Measurements from ENCODE around the gene ORAI2.
"Not testable (repeated sequence)": the region's sequence is repeated elsewhere in the genome, so short reads cannot be mapped to it uniquely, and the experiment has no call there.

The ORAI2 gene

GRCh38 chr7:102400360-102400759 is 33.0 kb upstream of the ORAI2 start:
- Histone ChIP-seq H3K27me3 (ENCODE audit: insufficient read depth, low read length) (no peaks in the 10 kb centered on the region), H3K79me2 (ENCODE audit: control insufficient read depth, insufficient read depth, low read length, unreplicated experiment) (peaks cover 13% of the 10 kb centered on the region), H3K36me3 (ENCODE audit: insufficient read depth, low read length) (peaks cover 7% of the 10 kb centered on the region; the same call in 1 of the 2 replicates), H2AFZ (ENCODE audit: low read length, unreplicated experiment) (no peak overlapping the region), H3K4me3 (ENCODE audit: low read depth, low read length) (no peak overlapping the region), H3K27ac (ENCODE audit: low read depth, low read length) (no peak overlapping the region), H3K4me1 (ENCODE audit: control insufficient read depth, insufficient read depth, low read length, unreplicated experiment) (no peaks in the 10 kb centered on the region)

DNA sequence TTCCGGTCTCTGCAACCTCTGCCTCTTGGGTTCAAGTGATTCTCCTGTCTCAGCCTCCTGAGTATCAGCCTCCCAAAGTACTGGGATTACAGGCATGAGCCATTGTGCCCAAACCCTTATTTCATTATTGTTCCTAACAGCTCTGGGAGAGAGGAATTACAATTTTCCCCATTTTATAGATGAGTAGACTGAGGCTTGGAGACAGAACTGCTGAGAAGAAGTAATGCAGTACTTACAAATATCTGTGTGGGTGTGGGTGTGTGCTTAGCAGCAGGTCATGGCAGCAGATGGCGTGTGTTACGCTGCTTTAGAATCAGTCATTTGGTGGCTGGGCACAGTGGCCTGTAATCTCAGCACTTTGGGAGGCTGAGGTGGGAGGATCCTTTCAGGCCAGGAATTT is 29.8 kb upstream of the ORAI2 start:
- no peak overlapping the region for H2AFZ ChIP-seq (ENCODE audit: low read length, unreplicated experiment)
- H3K4me3 ChIP-seq (ENCODE audit: low read depth, low read length): no peak overlapping the region
- H3K36me3 ChIP-seq (ENCODE audit: insufficient read depth, low read length): peaks cover 21% of the 10 kb centered on the region
- no peaks in the 10 kb centered on the region for H3K79me2 ChIP-seq (ENCODE audit: control insufficient read depth, insufficient read depth, low read length, unreplicated experiment)
- H3K27ac ChIP-seq (ENCODE audit: low read depth, low read length): no peak overlapping the region
- H3K4me1 ChIP-seq (ENCODE audit: control insufficient read depth, insufficient read depth, low read length, unreplicated experiment): no peaks in the 10 kb centered on the region
- H3K27me3 ChIP-seq (ENCODE audit: insufficient read depth, low read length): no peaks in the 10 kb centered on the region

- no peak overlapping the region for H3K27ac ChIP-seq (ENCODE audit: low read depth, low read length)
- H2AFZ ChIP-seq (ENCODE audit: low read length, unreplicated experiment): no peak overlapping the region
- H3K79me2 ChIP-seq (ENCODE audit: control insufficient read depth, insufficient read depth, low read length, unreplicated experiment): no peaks in the 10 kb centered on the region
- H3K36me3 ChIP-seq (ENCODE audit: insufficient read depth, low read length): peaks cover 20% of the 10 kb centered on the region
- H3K27me3 ChIP-seq (ENCODE audit: insufficient read depth, low read length): no peaks in the 10 kb centered on the region
- no peaks in the 10 kb centered on the region for H3K4me1 ChIP-seq (ENCODE audit: control insufficient read depth, insufficient read depth, low read length, unreplicated experiment)
- H3K4me3 ChIP-seq (ENCODE audit: low read depth, low read length): no peak overlapping the region
Observed at GRCh38 chr7:102404005-102404861, 29.1 kb upstream of the ORAI2 start.

DNA sequence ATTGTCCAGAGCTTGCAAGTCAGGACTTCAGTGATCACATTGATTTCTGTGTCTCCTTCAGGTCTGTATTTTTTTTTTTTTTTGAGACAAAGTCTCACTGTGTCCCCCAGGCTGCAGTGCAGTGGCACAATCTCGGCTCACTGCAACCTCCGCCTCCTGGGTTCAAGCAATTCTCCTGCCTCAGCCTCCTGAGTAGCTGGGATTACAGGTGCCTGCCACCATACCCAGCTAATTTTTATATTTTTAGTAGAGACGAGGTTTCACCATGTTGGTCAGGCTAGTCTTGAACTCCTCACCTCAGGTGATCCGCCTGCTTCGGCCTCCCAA is 28.6 kb upstream of the ORAI2 start:
- not testable (repeated sequence) for H3K27ac ChIP-seq (ENCODE audit: low read depth, low read length)

DNA sequence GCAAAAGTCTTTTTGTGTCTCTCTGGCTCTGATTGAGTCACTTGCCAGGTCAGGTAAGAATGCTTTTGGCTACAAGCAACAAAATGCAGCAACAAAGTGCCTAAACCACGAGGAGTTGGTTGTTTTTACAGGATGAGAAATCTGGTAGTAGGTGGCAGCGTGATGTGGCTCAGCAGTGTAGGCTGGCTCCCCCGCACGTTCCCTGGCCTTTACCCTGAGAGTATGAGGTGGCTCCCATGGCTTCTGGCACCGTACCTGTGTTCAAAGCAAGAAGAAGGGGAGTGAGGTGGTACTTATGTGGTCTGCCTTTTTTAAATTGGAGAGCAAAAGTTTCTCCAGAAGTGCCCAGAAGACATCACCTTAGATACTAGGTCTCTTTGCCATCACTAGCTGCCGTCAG is 25.5 kb upstream of the ORAI2 start:
- no peak overlapping the region for H3K27ac ChIP-seq (ENCODE audit: low read depth, low read length)
- H3K36me3 ChIP-seq (ENCODE audit: insufficient read depth, low read length): peaks cover 17% of the 10 kb centered on the region; the same call in 1 of the 2 replicates
- no peak overlapping the region for H3K4me3 ChIP-seq (ENCODE audit: low read depth, low read length)
- no peaks in the 10 kb centered on the region for H3K27me3 ChIP-seq (ENCODE audit: insufficient read depth, low read length)
- no peak overlapping the region for H2AFZ ChIP-seq (ENCODE audit: low read length, unreplicated experiment)
- H3K79me2 ChIP-seq (ENCODE audit: control insufficient read depth, insufficient read depth, low read length, unreplicated experiment): no peaks in the 10 kb centered on the region
- H3K4me1 ChIP-seq (ENCODE audit: control insufficient read depth, insufficient read depth, low read length, unreplicated experiment): no peaks in the 10 kb centered on the region

More for the DNA sequence above, 28.6 kb upstream of the ORAI2 start:
- not testable (repeated sequence) for H2AFZ ChIP-seq (ENCODE audit: low read length, unreplicated experiment); H3K27me3 ChIP-seq (ENCODE audit: insufficient read depth, low read length); H3K79me2 ChIP-seq (ENCODE audit: control insufficient read depth, insufficient read depth, low read length, unreplicated experiment); H3K4me3 ChIP-seq (ENCODE audit: low read depth, low read length); H3K4me1 ChIP-seq (ENCODE audit: control insufficient read depth, insufficient read depth, low read length, unreplicated experiment)
- H3K36me3 ChIP-seq (ENCODE audit: insufficient read depth, low read length): peaks cover 21% of the 10 kb centered on the region

GRCh38 chr7:102408530-102408929 is 24.8 kb upstream of the ORAI2 start:
- H3K27me3 ChIP-seq (ENCODE audit: insufficient read depth, low read length); H3K27ac ChIP-seq (ENCODE audit: low read depth, low read length); H3K4me1 ChIP-seq (ENCODE audit: control insufficient read depth, insufficient read depth, low read length, unreplicated experiment); H2AFZ ChIP-seq (ENCODE audit: low read length, unreplicated experiment); H3K79me2 ChIP-seq (ENCODE audit: control insufficient read depth, insufficient read depth, low read length, unreplicated experiment); H3K4me3 ChIP-seq (ENCODE audit: low read depth, low read length): not testable (repeated sequence)
- H3K36me3 ChIP-seq (ENCODE audit: insufficient read depth, low read length): peaks cover 17% of the 10 kb centered on the region; the same call in 1 of the 2 replicates

GRCh38 chr7:102409340-102409739 is 24.0 kb upstream of the ORAI2 start:
- H3K79me2 ChIP-seq (ENCODE audit: control insufficient read depth, insufficient read depth, low read length, unreplicated experiment): no peaks in the 10 kb centered on the region
- peaks cover 18% of the 10 kb centered on the region; the same call in 1 of the 2 replicates for H3K36me3 ChIP-seq (ENCODE audit: insufficient read depth, low read length)
- H3K27me3 ChIP-seq (ENCODE audit: insufficient read depth, low read length): no peaks in the 10 kb centered on the region
- H3K4me3 ChIP-seq (ENCODE audit: low read depth, low read length): no peak overlapping the region
- H2AFZ ChIP-seq (ENCODE audit: low read length, unreplicated experiment): no peak overlapping the region
- no peak overlapping the region for H3K27ac ChIP-seq (ENCODE audit: low read depth, low read length)
- no peaks in the 10 kb centered on the region for H3K4me1 ChIP-seq (ENCODE audit: control insufficient read depth, insufficient read depth, low read length, unreplicated experiment)

DNA sequence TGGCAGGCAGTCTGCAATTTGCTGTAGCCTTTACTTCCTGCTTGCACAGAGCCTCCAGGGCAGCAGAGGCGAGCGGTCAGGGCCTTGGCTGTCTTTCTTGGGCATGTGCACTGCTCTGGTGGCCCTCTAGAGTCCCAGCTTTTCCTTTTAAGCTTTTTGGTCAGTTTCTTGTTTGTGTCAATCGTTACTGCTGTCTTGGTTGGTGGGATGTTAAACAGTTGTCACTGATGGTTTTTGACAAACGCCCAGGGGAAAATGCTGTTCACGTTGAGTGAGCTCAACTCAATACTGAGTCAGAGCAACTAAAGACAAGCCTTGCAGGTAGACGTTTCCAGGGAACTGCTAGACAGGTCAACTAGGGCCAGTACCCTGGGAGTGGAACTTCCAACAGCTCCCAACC is 23.3 kb upstream of the ORAI2 start:
- Histone ChIP-seq H3K4me1 (ENCODE audit: control insufficient read depth, insufficient read depth, low read length, unreplicated experiment) (no peaks in the 10 kb centered on the region), H3K4me3 (ENCODE audit: low read depth, low read length) (no peak overlapping the region), H3K79me2 (ENCODE audit: control insufficient read depth, insufficient read depth, low read length, unreplicated experiment) (no peaks in the 10 kb centered on the region), H3K36me3 (ENCODE audit: insufficient read depth, low read length) (peaks cover 20% of the 10 kb centered on the region; the same call in 1 of the 2 replicates), H3K27me3 (ENCODE audit: insufficient read depth, low read length) (no peaks in the 10 kb centered on the region), H2AFZ (ENCODE audit: low read length, unreplicated experiment) (no peak overlapping the region), H3K27ac (ENCODE audit: low read depth, low read length) (no peak overlapping the region)

GRCh38 chr7:102410918-102411317 is 22.5 kb upstream of the ORAI2 start:
- H2AFZ ChIP-seq (ENCODE audit: low read length, unreplicated experiment): no peak overlapping the region
- no peak overlapping the region for H3K27ac ChIP-seq (ENCODE audit: low read depth, low read length)
- H3K4me3 ChIP-seq (ENCODE audit: low read depth, low read length): no peak overlapping the region
- peaks cover 20% of the 10 kb centered on the region; the same call in 1 of the 2 replicates for H3K36me3 ChIP-seq (ENCODE audit: insufficient read depth, low read length)
- no peaks in the 10 kb centered on the region for H3K4me1 ChIP-seq (ENCODE audit: control insufficient read depth, insufficient read depth, low read length, unreplicated experiment)
- H3K79me2 ChIP-seq (ENCODE audit: control insufficient read depth, insufficient read depth, low read length, unreplicated experiment): no peaks in the 10 kb centered on the region
- no peaks in the 10 kb centered on the region for H3K27me3 ChIP-seq (ENCODE audit: insufficient read depth, low read length)

GRCh38 chr7:102412548-102412947 is 20.8 kb upstream of the ORAI2 start:
- Histone ChIP-seq H3K4me3 (ENCODE audit: low read depth, low read length) (no peak overlapping the region), H3K4me1 (ENCODE audit: control insufficient read depth, insufficient read depth, low read length, unreplicated experiment) (no peaks in the 10 kb centered on the region), H3K36me3 (ENCODE audit: insufficient read depth, low read length) (peaks cover 14% of the 10 kb centered on the region; the same call in 1 of the 2 replicates), H3K27me3 (ENCODE audit: insufficient read depth, low read length) (no peaks in the 10 kb centered on the region), H3K27ac (ENCODE audit: low read depth, low read length) (no peak overlapping the region), H3K79me2 (ENCODE audit: control insufficient read depth, insufficient read depth, low read length, unreplicated experiment) (no peaks in the 10 kb centered on the region), H2AFZ (ENCODE audit: low read length, unreplicated experiment) (no peak overlapping the region)

DNA sequence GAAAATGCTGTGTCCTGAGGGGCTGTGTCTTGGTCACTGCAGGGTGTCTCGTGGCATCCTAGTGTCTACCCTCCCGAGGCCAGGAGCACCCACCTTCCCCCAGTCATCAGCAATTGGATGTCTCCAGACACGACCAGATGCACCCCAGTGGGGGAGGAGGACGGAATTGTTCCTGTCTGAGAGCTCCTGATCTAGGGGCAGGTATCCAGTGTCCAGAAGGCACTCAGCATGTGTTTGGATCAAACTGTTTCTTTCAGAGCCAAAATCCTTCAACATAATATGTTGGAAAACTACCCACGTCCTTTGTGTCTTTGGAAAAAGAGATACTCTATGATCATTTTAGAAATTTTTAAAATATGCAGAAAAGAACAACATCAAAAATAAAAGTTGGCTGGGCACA is 20.3 kb upstream of the ORAI2 start:
- peaks cover 11% of the 10 kb centered on the region; the same call in 1 of the 2 replicates for H3K36me3 ChIP-seq (ENCODE audit: insufficient read depth, low read length)
- no peak overlapping the region for H2AFZ ChIP-seq (ENCODE audit: low read length, unreplicated experiment)
- no peaks in the 10 kb centered on the region for H3K4me1 ChIP-seq (ENCODE audit: control insufficient read depth, insufficient read depth, low read length, unreplicated experiment)
- H3K27me3 ChIP-seq (ENCODE audit: insufficient read depth, low read length): no peaks in the 10 kb centered on the region
- no peak overlapping the region for H3K27ac ChIP-seq (ENCODE audit: low read depth, low read length)
- no peaks in the 10 kb centered on the region for H3K79me2 ChIP-seq (ENCODE audit: control insufficient read depth, insufficient read depth, low read length, unreplicated experiment)
- no peak overlapping the region for H3K4me3 ChIP-seq (ENCODE audit: low read depth, low read length)
